Keratinocyte (primary cell): Measurements from ENCODE around the gene RANBP17. TPM values are rescaled to one million over a fixed set of nuclear protein-coding genes. Genes with fewer than 3 reads are reported as not detected.

Experiments
- DNase-seq: peaks from one replicate; pipeline ENCODE4 v3.0.0-alpha.2; 2011; ENCODE audit warnings: low read depth, missing footprints, low spot score
- FAIRE-seq: peaks from 2 replicates; lab custom pipeline; 2011; peaks lifted over from hg19 to GRCh38; lab: Jason Lieb, UNC
- H2AFZ ChIP-seq: 2 replicates; pipeline ENCODE4 v1.6.0; 2012; ENCODE audit warnings: low read length, control low read depth, inconsistent platforms; ENCODE audit not compliant: control insufficient read depth
- H3K27ac ChIP-seq: 2 replicates; pipeline ENCODE4 v1.5.1; 2011; ENCODE audit warnings: low read length; ENCODE audit not compliant: control insufficient read depth, insufficient read depth
- H3K27me3 ChIP-seq: 3 replicates; pipeline ENCODE4 v1.6.0; 2011; ENCODE audit warnings: low read length; ENCODE audit not compliant: control insufficient read depth, insufficient read depth; ENCODE audit errors: extremely low read depth
- H3K36me3 ChIP-seq, 2 experiments: 2 replicates in 1 of 2; 3 replicates in 1 of 2; pipeline ENCODE4 v1.5.1; 2011; ENCODE audit warnings: low read length in 2 of 2, mild to moderate bottlenecking in 1 of 2; ENCODE audit not compliant: control insufficient read depth in 2 of 2, insufficient read depth in 2 of 2; ENCODE audit errors: extremely low read depth in 1 of 2
- H3K4me1 ChIP-seq: 3 replicates; pipeline ENCODE4 v1.5.1; 2011; ENCODE audit warnings: low read length; ENCODE audit not compliant: control insufficient read depth, insufficient read depth; ENCODE audit errors: extremely low read depth
- H3K4me2 ChIP-seq: 3 replicates; pipeline ENCODE4 v1.6.0; 2011; ENCODE audit warnings: low read depth, low read length; ENCODE audit not compliant: control insufficient read depth, insufficient read depth; ENCODE audit errors: extremely low read depth
- H3K4me3 ChIP-seq, 3 experiments: fragments of 200-600 bp in 1 of 3; sonication (generic) in 1 of 3; 2 replicates in 2 of 3; 3 replicates in 1 of 3; pipeline ENCODE4 v1.5.1; 2011 to 2016; ENCODE audit warnings: low read length in 3 of 3, mild to moderate bottlenecking in 3 of 3, control low read depth in 2 of 3, inconsistent platforms in 1 of 3, low read depth in 1 of 3, mixed read lengths in 1 of 3, mixed run types in 1 of 3, moderate library complexity in 1 of 3; ENCODE audit not compliant: control insufficient read depth in 2 of 3, insufficient read depth in 2 of 3; ENCODE audit errors: extremely low read depth in 1 of 3
- H3K79me2 ChIP-seq: 2 replicates; pipeline ENCODE4 v1.6.0; 2012; ENCODE audit warnings: low read length; ENCODE audit not compliant: control insufficient read depth, insufficient read depth
- H3K9ac ChIP-seq: 3 replicates; pipeline ENCODE4 v1.6.0; 2011; ENCODE audit warnings: low read length; ENCODE audit not compliant: control insufficient read depth, insufficient read depth; ENCODE audit errors: extremely low read depth
- H3K9me1 ChIP-seq: 3 replicates; pipeline ENCODE4 v1.6.0; 2011; ENCODE audit warnings: low read length; ENCODE audit not compliant: control insufficient read depth, insufficient read depth; ENCODE audit errors: extremely low read depth
- H3K9me3 ChIP-seq: 2 replicates; pipeline ENCODE4 v1.5.1; 2012; ENCODE audit warnings: low read depth, low read length; ENCODE audit not compliant: control insufficient read depth
- H4K20me1 ChIP-seq: 3 replicates; pipeline ENCODE4 v1.6.0; 2011; ENCODE audit warnings: low read length; ENCODE audit not compliant: control insufficient read depth, insufficient read depth; ENCODE audit errors: extremely low read depth
- CTCF ChIP-seq, 3 experiments: IDR thresholded peaks in 1 of 3; conservative IDR thresholded peaks in 1 of 3; optimal IDR thresholded peaks in 1 of 3; 2 replicates in 2 of 3; 3 replicates in 1 of 3; pipeline versions ENCODE3 to v1.5.1; 2011; ENCODE audit warnings: low read length in 3 of 3, mild to moderate bottlenecking in 3 of 3, moderate library complexity in 2 of 3, control low read depth in 1 of 3, inconsistent platforms in 1 of 3; ENCODE audit not compliant: insufficient read depth in 2 of 3; ENCODE audit errors: extremely low read depth in 1 of 3
- EZH2 ChIP-seq: IDR thresholded peaks from one replicate; pipeline ENCODE4 v1.6.1; 2012; ENCODE audit warnings: inconsistent platforms, mild to moderate bottlenecking, low read length, moderate library complexity
- dilution Hi-C: fragments of 300-500 bp; cut with MboI; formaldehyde crosslinking; loops from one replicate; pipeline ENCODE4 v1.7.0; 2020; ENCODE audit warnings: low sequenced_read_pairs; ENCODE audit not compliant: extremely low pct_ligation_motif_present
- polyA plus RNA-seq, 5 experiments: library from polyadenylated mRNA; depleted of rRNA in 3 of 5; stranded (reverse) in 3 of 5; stranded (forward) in 1 of 5; unstranded in 1 of 5; fragments of >200 nt; gene quantifications; 1 replicate in 1 of 5; 2 replicates in 3 of 5; 3 replicates in 1 of 5; pipeline versions ENCODE4 v1.2.1 to v1.2.3, GENCODE V29; 2011 to 2012; ENCODE audit warnings: missing spikeins in 2 of 5, low read depth in 1 of 5, low replicate concordance in 1 of 5

RANBP17 gene
- polyA plus RNA-seq, 1 donor (not counting 4 experiments of a cell fraction or from before 2014, with no cell fraction given): 0.97 TPM

GRCh38 chr5:171236651-171237050 lies 374.8 kb downstream of the RANBP17 start:
- FAIRE-seq (no peak), DNase-seq (no peak)
- no peaks in the 10 kb centered on the region for H4K20me1 ChIP-seq
- no peak overlapping the region for H3K4me3 ChIP-seq
- dilution Hi-C loops: no loop called here
- H3K9ac ChIP-seq: no peak overlapping the region
- H3K9me1 ChIP-seq: no peaks in the 10 kb centered on the region
- no peak overlapping the region for H3K4me2 ChIP-seq
- TF ChIP-seq EZH2: no peak
- no peak for TF ChIP-seq CTCF (optimal IDR thresholded peaks at IDR 0.05 in 1 of 3, IDR thresholded peaks at IDR 0.05 in 1 of 3, conservative IDR thresholded peaks at IDR 0.05 in 1 of 3; ENCODE audit: extremely low read depth in 1 of 3, insufficient read depth in 2 of 3, low read length in 3 of 3)
- H3K9me3 ChIP-seq: no peaks in the 10 kb centered on the region
- H3K27me3 ChIP-seq: no peaks in the 10 kb centered on the region
- no peaks in the 10 kb centered on the region for H3K4me1 ChIP-seq
- no peak overlapping the region for H3K27ac ChIP-seq
- H3K36me3 ChIP-seq: no peaks in the 10 kb centered on the region
- H3K79me2 ChIP-seq: no peaks in the 10 kb centered on the region
- H2AFZ ChIP-seq: no peak overlapping the region

GRCh38 chr5:171242521-171242920 lies 380.7 kb downstream of the RANBP17 start:
- Histone ChIP-seq H3K9me1 (no peaks in the 10 kb centered on the region), H3K4me1 (no peaks in the 10 kb centered on the region), H3K4me3 (no peak overlapping the region), H3K4me2 (no peak overlapping the region), H3K79me2 (no peaks in the 10 kb centered on the region), H3K27ac (no peak overlapping the region), H3K27me3 (no peaks in the 10 kb centered on the region), H3K9ac (no peak overlapping the region), H4K20me1 (no peaks in the 10 kb centered on the region), H3K36me3 (no peaks in the 10 kb centered on the region), H3K9me3 (no peaks in the 10 kb centered on the region), H2AFZ (no peak overlapping the region)
- TF ChIP-seq CTCF (optimal IDR thresholded peaks at IDR 0.05 in 1 of 3, IDR thresholded peaks at IDR 0.05 in 1 of 3, conservative IDR thresholded peaks at IDR 0.05 in 1 of 3; ENCODE audit: extremely low read depth in 1 of 3, insufficient read depth in 2 of 3, low read length in 3 of 3): no peak
- TF ChIP-seq EZH2: no peak
- dilution Hi-C loops: no loop called here
- FAIRE-seq: no peak
- no peak for DNase-seq
